PC-3 (cell line): ENCODE data around the gene CTNND2. TPM values are rescaled to one million over a fixed set of nuclear protein-coding genes. Genes with fewer than 3 reads are reported as not detected.

Experiments
- ATAC-seq: fragments of 200-7000 bp; cut with Tn5 transposase; 2 replicates; pipeline ENCODE4 v1.9.1; 2020; ENCODE audit warnings: mild to moderate bottlenecking, moderate library complexity
- BruUV-seq: library from RNA; stranded (reverse); fragments of 400-500 nt; replicated peaks from 2 replicates; lab custom pipeline; 2021; lab: Mats Ljungman, UMichigan
- CTCF ChIA-PET: fragments of 300-600 bp; sonication (Branson Sonifier 250); formaldehyde crosslinking; loops from one replicate; lab custom pipeline; 2022; ENCODE audit warnings: antibody characterized with exemption; lab: Charles Lee
- POLR2A ChIA-PET: fragments of 300-600 bp; sonication (Branson Sonifier 250); formaldehyde crosslinking; loops from one replicate; lab custom pipeline; 2022; ENCODE audit warnings: antibody characterized with exemption; ENCODE audit not compliant: unreplicated experiment; lab: Charles Lee
- DNase-seq: peaks from one replicate; pipeline ENCODE4 v3.0.0-alpha.2; 2015
- H2AFZ ChIP-seq: fragments of 300-600 bp; sonication (generic); 2 replicates; pipeline ENCODE4 v1.6.0; 2016; ENCODE audit warnings: antibody characterized with exemption, low read length
- H3F3A ChIP-seq: fragments of 300-600 bp; sonication (generic); one replicate; pipeline ENCODE4 v1.6.0; 2017; ENCODE audit warnings: antibody characterized with exemption, low read length, control low read depth, mild to moderate bottlenecking; ENCODE audit not compliant: unreplicated experiment
- H3K27ac ChIP-seq: fragments of 300-600 bp; sonication (generic); 2 replicates; pipeline ENCODE4 v1.5.1; 2016; ENCODE audit warnings: mild to moderate bottlenecking, low read length
- H3K27me3 ChIP-seq: fragments of 300-600 bp; sonication (generic); 2 replicates; pipeline ENCODE4 v1.6.1; 2016; ENCODE audit warnings: low read length, mixed read lengths
- H3K36me3 ChIP-seq: fragments of 300-600 bp; sonication (generic); 2 replicates; pipeline ENCODE4 v1.6.1; 2016; ENCODE audit warnings: low read depth, mixed run types, low read length, mixed read lengths
- H3K4me1 ChIP-seq: fragments of 300-600 bp; sonication (generic); 2 replicates; pipeline ENCODE4 v1.5.1; 2016; ENCODE audit warnings: low read length; ENCODE audit not compliant: insufficient read depth
- H3K4me2 ChIP-seq: fragments of 300-600 bp; sonication (generic); 2 replicates; pipeline ENCODE4 v1.6.0; 2016; ENCODE audit warnings: low read length
- H3K4me3 ChIP-seq: fragments of 300-600 bp; sonication (generic); 2 replicates; pipeline ENCODE4 v1.5.1; 2016; ENCODE audit warnings: mild to moderate bottlenecking, low read length, mixed read lengths
- H3K79me2 ChIP-seq: fragments of 300-600 bp; sonication (generic); 2 replicates; pipeline ENCODE4 v1.6.1; 2017; ENCODE audit warnings: low read length, mixed read lengths
- H3K9ac ChIP-seq: fragments of 300-600 bp; sonication (generic); 2 replicates; pipeline ENCODE4 v1.6.0; 2016; ENCODE audit warnings: mild to moderate bottlenecking, low read length
- H3K9me2 ChIP-seq: fragments of 300-600 bp; sonication (generic); replicated peaks from 2 replicates; pipeline ENCODE4 v1.6.1; 2016; ENCODE audit warnings: mixed run types, low read length, mixed read lengths
- H3K9me3 ChIP-seq: fragments of 300-600 bp; sonication (generic); 2 replicates; pipeline ENCODE4 v1.6.1; 2016; ENCODE audit warnings: low read length, mixed read lengths
- H4K20me1 ChIP-seq: fragments of 300-600 bp; sonication (generic); 2 replicates; pipeline ENCODE4 v1.6.1; 2016; ENCODE audit warnings: low read length, mixed read lengths
- EZH2 ChIP-seq: fragments of 300-600 bp; sonication (generic); IDR thresholded peaks from one replicate; pipeline ENCODE4 v1.6.1; 2017; ENCODE audit warnings: antibody characterized with exemption, mild to moderate bottlenecking, low read length; ENCODE audit not compliant: unreplicated experiment
- EZH2phosphoT487 ChIP-seq: fragments of 300-600 bp; sonication (generic); IDR thresholded peaks from 2 replicates; pipeline ENCODE4 v1.6.1; 2018; ENCODE audit warnings: mild to moderate bottlenecking, antibody characterized with exemption, low read length, borderline replicate concordance
- intact Hi-C: fragments of 100-400 bp; cut with micrococcal nuclease; formaldehyde crosslinking; loops from 2 replicates; pipeline ENCODE4 v1.9.0; 2023
- total RNA-seq: library from RNA; depleted of rRNA; stranded (reverse); fragments of >200 nt; gene quantifications from 2 replicates; pipeline ENCODE4 v1.2.3, GENCODE V29; 2014
- TF ChIP-seq, protein P1 (sequence below): fragments of 300-600 bp; sonication (generic); conservative IDR thresholded peaks from 2 replicates; pipeline ENCODE4 v1.5.1; 2017; ENCODE audit warnings: antibody characterized with exemption, low read depth, mild to moderate bottlenecking, low read length

Gene CTNND2
- total RNA-seq, 1 experiment from 2014 or later = 1.8 TPM

GRCh38 chr5:11476866-11477265, 427.4 kb downstream of the CTNND2 start:
- H3K4me2 ChIP-seq = no peak overlapping the region
- H3K9ac ChIP-seq = no peak overlapping the region
- H3K79me2 ChIP-seq = no peaks in the 10 kb centered on the region
- no peaks in the 10 kb centered on the region for H4K20me1 ChIP-seq
- DNase-seq (no peak), ATAC-seq (no peak)
- H3K9me3 ChIP-seq = no peaks in the 10 kb centered on the region
- H3K27ac ChIP-seq = no peak overlapping the region
- H3K9me2 ChIP-seq = no peaks in the 10 kb centered on the region
- H3F3A ChIP-seq = no peaks in the 10 kb centered on the region
- no TSS peak for BruUV-seq
- POLR2A ChIA-PET = no interaction called here
- intact Hi-C loops = no loop called here
- H2AFZ ChIP-seq = no peak overlapping the region
- H3K27me3 ChIP-seq = peaks cover 11% of the 10 kb centered on the region; the same call in 1 of the 2 replicates
- no peaks in the 10 kb centered on the region for H3K4me1 ChIP-seq
- no peaks in the 10 kb centered on the region for H3K36me3 ChIP-seq
- CTCF ChIA-PET = no interaction called here
- no peak overlapping the region for H3K4me3 ChIP-seq
- TF ChIP-seq EZH2 (no peak), EZH2phosphoT487 (no peak)
- TF ChIP-seq, protein P1, sequence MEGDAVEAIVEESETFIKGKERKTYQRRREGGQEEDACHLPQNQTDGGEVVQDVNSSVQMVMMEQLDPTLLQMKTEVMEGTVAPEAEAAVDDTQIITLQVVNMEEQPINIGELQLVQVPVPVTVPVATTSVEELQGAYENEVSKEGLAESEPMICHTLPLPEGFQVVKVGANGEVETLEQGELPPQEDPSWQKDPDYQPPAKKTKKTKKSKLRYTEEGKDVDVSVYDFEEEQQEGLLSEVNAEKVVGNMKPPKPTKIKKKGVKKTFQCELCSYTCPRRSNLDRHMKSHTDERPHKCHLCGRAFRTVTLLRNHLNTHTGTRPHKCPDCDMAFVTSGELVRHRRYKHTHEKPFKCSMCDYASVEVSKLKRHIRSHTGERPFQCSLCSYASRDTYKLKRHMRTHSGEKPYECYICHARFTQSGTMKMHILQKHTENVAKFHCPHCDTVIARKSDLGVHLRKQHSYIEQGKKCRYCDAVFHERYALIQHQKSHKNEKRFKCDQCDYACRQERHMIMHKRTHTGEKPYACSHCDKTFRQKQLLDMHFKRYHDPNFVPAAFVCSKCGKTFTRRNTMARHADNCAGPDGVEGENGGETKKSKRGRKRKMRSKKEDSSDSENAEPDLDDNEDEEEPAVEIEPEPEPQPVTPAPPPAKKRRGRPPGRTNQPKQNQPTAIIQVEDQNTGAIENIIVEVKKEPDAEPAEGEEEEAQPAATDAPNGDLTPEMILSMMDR = no peak

- H2AFZ ChIP-seq = no peak overlapping the region
- 0 out of 2 replicates have a peak, but pooled peaks cover 3% of the 10 kb centered on the region for H3K27me3 ChIP-seq
- no peaks in the 10 kb centered on the region for H4K20me1 ChIP-seq
- ChIA-PET CTCF (interaction anchor here (0.7 kb wide), 2 partner anchors 15 to 201 kb away, joined by 3 to 10 read pairs; no protein-coding TSS in a partner anchor), POLR2A (no interaction called here)
- TF ChIP-seq, protein P1 = no peak
- no peak for TF ChIP-seq EZH2
- no peak for TF ChIP-seq EZH2phosphoT487
- no peak overlapping the region for H3K4me3 ChIP-seq
- no peak overlapping the region for H3K9ac ChIP-seq
- BruUV-seq = no TSS peak
- H3K27ac ChIP-seq = no peak overlapping the region
- no peaks in the 10 kb centered on the region for H3K36me3 ChIP-seq
- intact Hi-C loops = no loop called here
- H3F3A ChIP-seq = no peaks in the 10 kb centered on the region
- DNase-seq = peak; percentile 64
- no peaks in the 10 kb centered on the region for H3K9me2 ChIP-seq
- H3K79me2 ChIP-seq = no peaks in the 10 kb centered on the region
- no peak overlapping the region for H3K4me2 ChIP-seq
- H3K9me3 ChIP-seq = no peaks in the 10 kb centered on the region
- H3K4me1 ChIP-seq = peaks cover 7% of the 10 kb centered on the region; the same call in 1 of the 2 replicates
- ATAC-seq = peak; percentile 54
These were observed 435.8 kb downstream of the CTNND2 start for GRCh38 chr5:11468334-11469039.

DNA sequence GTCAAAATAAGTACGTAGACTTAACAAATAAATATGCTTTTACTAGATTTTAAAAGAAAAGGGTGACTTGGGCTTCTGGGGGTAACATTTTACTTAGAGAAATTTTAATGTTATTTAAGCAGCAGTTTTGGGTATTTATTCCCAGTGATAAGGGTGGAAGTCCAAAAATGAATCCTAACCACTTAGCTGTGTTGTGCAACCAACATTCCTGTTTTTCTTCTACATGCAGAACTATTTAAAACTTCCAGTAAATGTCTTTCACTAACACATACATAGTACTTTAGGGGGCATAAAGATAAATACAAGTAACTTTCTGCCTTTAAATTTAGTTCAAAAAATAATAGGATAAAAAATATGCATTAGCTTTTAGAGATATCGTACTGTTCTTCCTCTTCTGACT, 436.7 kb downstream of the CTNND2 start:
- ChIA-PET POLR2A (no interaction called here), CTCF (no interaction called here)
- no peak for ATAC-seq
- Histone ChIP-seq H4K20me1 (no peaks in the 10 kb centered on the region), H3F3A (no peaks in the 10 kb centered on the region), H3K9me3 (no peaks in the 10 kb centered on the region), H3K36me3 (no peaks in the 10 kb centered on the region), H3K4me1 (peaks cover 7% of the 10 kb centered on the region; the same call in 1 of the 2 replicates), H3K4me3 (no peak overlapping the region), H3K27ac (no peak overlapping the region), H3K4me2 (no peak overlapping the region), H2AFZ (no peak overlapping the region), H3K9me2 (no peaks in the 10 kb centered on the region), H3K79me2 (no peaks in the 10 kb centered on the region), H3K9ac (no peak overlapping the region), H3K27me3 (0 out of 2 replicates have a peak, but pooled peaks cover 3% of the 10 kb centered on the region)
- no peak for DNase-seq
- no peak for TF ChIP-seq EZH2phosphoT487
- no peak for TF ChIP-seq EZH2
- TF ChIP-seq, protein P1 = no peak
- intact Hi-C loops = no loop called here
- BruUV-seq = no TSS peak
